SK-N-SH (cell line): ENCODE data around the gene COL1A2. TPM values are rescaled to one million over a fixed set of nuclear protein-coding genes. Genes with fewer than 3 reads are reported as not detected.

ENCODE experiments used
- CTCF ChIA-PET: fragments of 300-600, 350-600 bp; formaldehyde crosslinking; extraction: SDS; loops from one replicate; lab custom pipeline; 2021; lab: Yijun Ruan, JAX
- POLR2A ChIA-PET: fragments of 350-600 bp; sonication (Branson Sonifier 250); formaldehyde crosslinking; extraction: SDS; loops from one replicate; lab custom pipeline; 2020; ENCODE audit warnings: antibody characterized with exemption, inconsistent platforms; lab: Yijun Ruan, JAX
- DNase-seq: peaks from one replicate; pipeline ENCODE4 v3.0.0; 2012
- H2AFZ ChIP-seq: fragments of 200-600 bp; sonication (generic); 2 replicates; pipeline ENCODE4 v1.8.1; 2016; ENCODE audit warnings: antibody characterized with exemption, mild to moderate bottlenecking, low read depth
- H3F3A ChIP-seq: fragments of 200-600 bp; sonication (generic); replicated peaks from 2 replicates; pipeline ENCODE3; 2016; ENCODE audit warnings: antibody characterized with exemption, mild to moderate bottlenecking; ENCODE audit not compliant: insufficient read depth
- H3K27ac ChIP-seq, 2 experiments: fragments of 200-500 bp in 1 of 2; fragments of 200-600 bp in 1 of 2; sonication (Bioruptor generic) in 1 of 2; sonication (generic), shearing (Covaris generic) in 1 of 2; 2 replicates each; pipeline versions ENCODE4 v1.5.1 to v1.6.1; 2014 to 2016; ENCODE audit warnings: low read depth in 2 of 2, inconsistent platforms in 1 of 2, low read length in 1 of 2, mild to moderate bottlenecking in 1 of 2, mixed read lengths in 1 of 2
- H3K27me3 ChIP-seq: fragments of 200-600 bp; sonication (generic), shearing (Covaris generic); 2 replicates; pipeline ENCODE4 v1.6.1; 2016; ENCODE audit warnings: mixed run types; ENCODE audit not compliant: insufficient read depth
- H3K36me3 ChIP-seq, 2 experiments: fragments of 200-500 bp in 1 of 2; fragments of 200-600 bp in 1 of 2; sonication (Bioruptor generic) in 1 of 2; sonication (generic) in 1 of 2; replicated peaks in 1 of 2; 2 replicates each; pipeline versions ENCODE3 to v1.5.1; 2014 to 2016; ENCODE audit warnings: low read length in 1 of 2, mild to moderate bottlenecking in 1 of 2; ENCODE audit not compliant: insufficient read depth in 2 of 2, control insufficient read depth in 1 of 2
- H3K4me1 ChIP-seq, 2 experiments: fragments of 200-500 bp in 1 of 2; fragments of 200-600 bp in 1 of 2; sonication (Bioruptor generic) in 1 of 2; sonication (generic), shearing (Covaris generic) in 1 of 2; 2 replicates each; pipeline versions ENCODE4 v1.5.1 to v1.6.1; 2014 to 2016; ENCODE audit warnings: low read depth in 1 of 2, low read length in 1 of 2, mixed run types in 1 of 2; ENCODE audit not compliant: insufficient read depth in 2 of 2, control insufficient read depth in 1 of 2
- H3K4me2 ChIP-seq: fragments of 200-600 bp; sonication (generic), shearing (Covaris generic); 2 replicates; pipeline ENCODE4 v1.6.1; 2017; ENCODE audit warnings: mixed run types
- H3K4me3 ChIP-seq, 2 experiments: fragments of 200-500 bp in 1 of 2; fragments of 200-600 bp in 1 of 2; sonication (Bioruptor generic) in 1 of 2; sonication (generic), shearing (Covaris generic) in 1 of 2; 2 replicates each; pipeline versions ENCODE4 v1.5.1 to v1.8.1; 2014 to 2016; ENCODE audit warnings: low read depth in 2 of 2, inconsistent platforms in 1 of 2, low read length in 1 of 2, mild to moderate bottlenecking in 1 of 2, mixed read lengths in 1 of 2, moderate library complexity in 1 of 2
- H3K79me2 ChIP-seq: fragments of 200-600 bp; sonication (generic); 2 replicates; pipeline ENCODE4 v1.8.1; 2017; ENCODE audit warnings: mild to moderate bottlenecking; ENCODE audit not compliant: insufficient read depth
- H3K9ac ChIP-seq: fragments of 200-600 bp; sonication (generic); 2 replicates; pipeline ENCODE4 v1.6.1; 2017; ENCODE audit warnings: mixed run types
- H3K9me2 ChIP-seq: fragments of 200-600 bp; sonication (generic); 2 replicates; pipeline ENCODE4 v1.6.1; 2017; ENCODE audit warnings: mixed run types
- H3K9me3 ChIP-seq: fragments of 200-600 bp; sonication (generic); 2 replicates; pipeline ENCODE4 v1.6.1; 2017; ENCODE audit warnings: mixed run types, mild to moderate bottlenecking, moderate library complexity
- H4K20me1 ChIP-seq: fragments of 200-600 bp; sonication (generic); 2 replicates; pipeline ENCODE4 v1.6.1; 2017; ENCODE audit warnings: mild to moderate bottlenecking, mixed run types; ENCODE audit not compliant: insufficient read depth
- CTCF ChIP-seq: fragments of 200-600 bp; sonication (generic); IDR thresholded peaks from 2 replicates; pipeline ENCODE4 v1.6.1; 2017; ENCODE audit warnings: antibody characterized with exemption, mild to moderate bottlenecking, moderate library complexity
- EP300 ChIP-seq, 2 experiments: IDR thresholded peaks; 2 replicates each; pipeline versions ENCODE4 v1.4.0 to v1.6.1; 2012; ENCODE audit warnings: borderline replicate concordance in 1 of 2, low read depth in 1 of 2, low read length in 1 of 2
- FOSL2 ChIP-seq: IDR thresholded peaks from 2 replicates; pipeline ENCODE4 v1.4.0; 2012; ENCODE audit warnings: low read depth, mild to moderate bottlenecking, moderate library complexity, borderline replicate concordance
- JUND ChIP-seq: IDR thresholded peaks from 2 replicates; pipeline ENCODE4 v1.4.0; 2012
- NFIC ChIP-seq: IDR thresholded peaks from 2 replicates; pipeline ENCODE4 v1.4.0; 2012; ENCODE audit warnings: borderline replicate concordance
- NRF1 ChIP-seq: IDR thresholded peaks from 2 replicates; pipeline ENCODE4 v1.6.1; 2012; ENCODE audit warnings: low read depth, mild to moderate bottlenecking, low read length
- PBX3 ChIP-seq: IDR thresholded peaks from 2 replicates; pipeline ENCODE4; 2012
- RFX5 ChIP-seq: IDR thresholded peaks from 2 replicates; pipeline ENCODE4 v1.6.1; 2012; ENCODE audit warnings: mild to moderate bottlenecking, improper control_type of control experiment, low read length
- SMC3 ChIP-seq: IDR thresholded peaks from 2 replicates; pipeline ENCODE4 v1.6.1; 2012; ENCODE audit warnings: low read depth, low read length, improper control_type of control experiment
- TCF12 ChIP-seq: IDR thresholded peaks from 2 replicates; pipeline ENCODE4 v1.4.0; 2012
- USF1 ChIP-seq: IDR thresholded peaks from 2 replicates; pipeline ENCODE4 v1.4.0; 2012; ENCODE audit warnings: low read depth, borderline replicate concordance
- ZBTB33 ChIP-seq: IDR thresholded peaks from 2 replicates; pipeline ENCODE4 v1.4.0; 2012; ENCODE audit warnings: low read depth, borderline replicate concordance
- WGBS: methylation state at CpG from one replicate; pipeline ENCODE4 v1.1.6; 2017; ENCODE audit warnings: low lambda C conversion rate; 5-methylcytosine and 5-hydroxymethylcytosine counted together
- polyA plus RNA-seq, 3 experiments: library from polyadenylated mRNA; depleted of rRNA; stranded (reverse); fragments of >200 nt; gene quantifications; 2 replicates each; pipeline ENCODE4 v1.2.3, GENCODE V29; 2012

The COL1A2 gene
- polyA plus RNA-seq, 1 of the 3 experiments (the other 2 are of a cell fraction) = 11.4 TPM

- TF ChIP-seq RFX5 (no peak), TCF12 (peak; percentile 55; the same call in 1 of the 2 replicates), CTCF (no peak), NFIC (peak; percentile 32; the same call in 1 of the 2 replicates), USF1 (no peak), EP300 (IDR thresholded peaks at IDR 0.05; ENCODE audit: borderline replicate concordance in 1 of 2, low read depth in 1 of 2, low read length in 1 of 2) (peak in 1 of 2 experiments; percentile 31; a peak in 1 of 4 replicates), PBX3 (peak; percentile 27; the same call in 1 of the 2 replicates), SMC3 (no peak), NRF1 (no peak), JUND (peak; percentile 74), ZBTB33 (no peak), FOSL2 (peak; percentile 89; the same call in 1 of the 2 replicates)
- ChIA-PET POLR2A (no interaction called here), CTCF (interaction anchor here (1.1 to 5.7 kb wide), 3 partner anchors 10 to 21 kb away, joined by 3 to 48 read pairs (median 3); no protein-coding TSS in a partner anchor)
- peak overlapping the region; percentile 10; the same call in 1 of the 2 replicates for H2AFZ ChIP-seq
- no peak for DNase-seq
- no peaks in the 10 kb centered on the region for H3K79me2 ChIP-seq
- no peak overlapping the region for H3K4me3 ChIP-seq
- no peaks in the 10 kb centered on the region for H3K27me3 ChIP-seq
- H3K4me1 ChIP-seq = peaks cover 2 to 17% of the 10 kb centered on the region in 2 experiments; a peak in 3 of 4 replicates
- WGBS = 79% methylated on average over 5 of the region's 5 CpGs
- H3K36me3 ChIP-seq = peaks cover 0 to 2% of the 10 kb centered on the region in 2 experiments
- no peaks in the 10 kb centered on the region for H3K9me3 ChIP-seq
- no peaks in the 10 kb centered on the region for H3K9me2 ChIP-seq
- no peak overlapping the region for H3K4me2 ChIP-seq
- H4K20me1 ChIP-seq = no peaks in the 10 kb centered on the region
- peak overlapping the region in 1 of 2 experiments; percentile 69; a peak in 2 of 4 replicates for H3K27ac ChIP-seq
- H3F3A ChIP-seq = peaks cover 3% of the 10 kb centered on the region
- H3K9ac ChIP-seq = peak overlapping the region; percentile 12; the same call in 1 of the 2 replicates
Observed at GRCh38 chr7:94423863-94424735, 29.4 kb downstream of the COL1A2 start.
